HepG2 (cell line): Measurements from ENCODE around the gene TEKTIP1. TPM values are rescaled to one million over a fixed set of nuclear protein-coding genes. Genes with fewer than 3 reads are reported as not detected.

ENCODE experiments used
- BRCA1 ChIP-seq: sonication (generic); formaldehyde crosslinking; IDR thresholded peaks from 2 replicates; pipeline ENCODE4 v1.4.0; 2020; ENCODE audit warnings: missing genetic modification reagents
- CEBPG ChIP-seq: IDR thresholded peaks from 2 replicates; pipeline ENCODE4 v1.6.1; 2016
- GABPA ChIP-seq, 2 experiments: IDR thresholded peaks; 2 replicates each; pipeline ENCODE4 v1.6.1; 2011 to 2016; ENCODE audit warnings: low read depth in 2 of 2, low read length in 1 of 2, missing biosample characterization in 1 of 2, missing genetic modification characterization in 1 of 2
- MAF1 ChIP-seq: sonication (generic); formaldehyde crosslinking; IDR thresholded peaks from 2 replicates; pipeline ENCODE4 v1.5.0; 2020; ENCODE audit warnings: missing genetic modification reagents, borderline replicate concordance
- MBNL3 ChIP-seq: fragments of 250-450 bp; sonication (Bioruptor Pico); conservative IDR thresholded peaks from 2 replicates; pipeline ENCODE4 v1.8.0; 2022; ENCODE audit warnings: mild to moderate bottlenecking, inconsistent platforms
- MZF1 ChIP-seq: sonication (generic); formaldehyde crosslinking; IDR thresholded peaks from 2 replicates; pipeline ENCODE4 v1.8.1; 2023; ENCODE audit warnings: mild to moderate bottlenecking, missing genetic modification reagents, borderline replicate concordance
- RBM39 ChIP-seq: fragments of 200-400 bp; formaldehyde crosslinking; IDR thresholded peaks from one replicate; pipeline ENCODE4 v1.6.1; 2018; ENCODE audit warnings: antibody characterized with exemption, mild to moderate bottlenecking, low read depth, low read length; ENCODE audit not compliant: poor library complexity, severe bottlenecking
- ZBTB20 ChIP-seq: sonication (generic); formaldehyde crosslinking; IDR thresholded peaks from 2 replicates; pipeline ENCODE4 v1.8.1; 2023; ENCODE audit warnings: missing genetic modification reagents, low read depth, mild to moderate bottlenecking, borderline replicate concordance
- ZFP90 ChIP-seq: sonication (generic); formaldehyde crosslinking; IDR thresholded peaks from 2 replicates; pipeline ENCODE4 v1.8.0; 2022; ENCODE audit warnings: missing genetic modification reagents, mild to moderate bottlenecking, inconsistent platforms, borderline replicate concordance
- ZNF10 ChIP-seq: sonication (generic); formaldehyde crosslinking; IDR thresholded peaks from 2 replicates; pipeline ENCODE4 v1.4.0; 2020; ENCODE audit warnings: mild to moderate bottlenecking, low read depth, missing genetic modification reagents, borderline replicate concordance
- ZNF556 ChIP-seq: sonication (generic); formaldehyde crosslinking; IDR thresholded peaks from 2 replicates; pipeline ENCODE4 v1.4.0; 2020; ENCODE audit warnings: mild to moderate bottlenecking, missing genetic modification reagents, borderline replicate concordance
- ZNF7 ChIP-seq: IDR thresholded peaks from 2 replicates; pipeline ENCODE4 v1.6.1; 2016; ENCODE audit warnings: missing biosample characterization, missing genetic modification reagents
- ZNF761 ChIP-seq: sonication (generic); formaldehyde crosslinking; conservative IDR thresholded peaks from 2 replicates; pipeline ENCODE4 v1.4.0; 2020; ENCODE audit warnings: mild to moderate bottlenecking, missing genetic modification reagents
- polyA plus RNA-seq, 8 experiments: library from polyadenylated mRNA; depleted of rRNA in 3 of 8; stranded (reverse) in 7 of 8; unstranded in 1 of 8; fragments of >200 nt; fragmentation: Illumina TruSeq in 4 of 8; extraction: Trizol in 4 of 8; gene quantifications; 2 replicates each; pipeline versions ENCODE4 v1.2.1 to v1.2.3, GENCODE V29; 2011 to 2016; ENCODE audit warnings: low read depth in 4 of 8, missing spikeins in 1 of 8, mixed read lengths in 1 of 8; ENCODE audit not compliant: insufficient read depth in 1 of 8
- total RNA-seq, 5 experiments: library from RNA; depleted of rRNA; stranded (reverse); fragments of >200 nt; fragmentation: Illumina TruSeq; extraction: Trizol; gene quantifications; 2 replicates each; pipeline ENCODE4 v1.2.3, GENCODE V29; 2016; ENCODE audit warnings: low read depth in 1 of 5
- TF ChIP-seq, protein P1 (sequence below): sonication (generic); formaldehyde crosslinking; IDR thresholded peaks from 2 replicates; pipeline ENCODE4 v1.4.0; 2020; ENCODE audit warnings: missing genetic modification reagents; ENCODE audit errors: not compliant biosample characterization
- TF ChIP-seq, protein P2 (sequence below): sonication (generic); formaldehyde crosslinking; IDR thresholded peaks from 2 replicates; pipeline ENCODE4 v1.8.0; 2022; ENCODE audit warnings: mild to moderate bottlenecking, missing genetic modification reagents, borderline replicate concordance
- TF ChIP-seq, protein P3 (sequence below): sonication (generic); formaldehyde crosslinking; IDR thresholded peaks from 2 replicates; pipeline ENCODE4 v1.8.0; 2022; ENCODE audit warnings: missing genetic modification reagents, low read depth, mild to moderate bottlenecking, borderline replicate concordance
- TF ChIP-seq, protein P4 (sequence below): IDR thresholded peaks from 2 replicates; pipeline ENCODE4 v1.4.0; 2020; ENCODE audit warnings: mild to moderate bottlenecking, missing genetic modification reagents
- TF ChIP-seq, protein P5 (sequence below): sonication (generic); formaldehyde crosslinking; IDR thresholded peaks from 2 replicates; pipeline ENCODE4 v1.9.0; 2021; ENCODE audit warnings: missing genetic modification reagents, borderline replicate concordance

The TEKTIP1 gene
- total and polyA plus RNA-seq, 2 of the 13 experiments (the other 11 are each of a cell fraction or from before 2014, with no cell fraction given): not detected

DNA sequence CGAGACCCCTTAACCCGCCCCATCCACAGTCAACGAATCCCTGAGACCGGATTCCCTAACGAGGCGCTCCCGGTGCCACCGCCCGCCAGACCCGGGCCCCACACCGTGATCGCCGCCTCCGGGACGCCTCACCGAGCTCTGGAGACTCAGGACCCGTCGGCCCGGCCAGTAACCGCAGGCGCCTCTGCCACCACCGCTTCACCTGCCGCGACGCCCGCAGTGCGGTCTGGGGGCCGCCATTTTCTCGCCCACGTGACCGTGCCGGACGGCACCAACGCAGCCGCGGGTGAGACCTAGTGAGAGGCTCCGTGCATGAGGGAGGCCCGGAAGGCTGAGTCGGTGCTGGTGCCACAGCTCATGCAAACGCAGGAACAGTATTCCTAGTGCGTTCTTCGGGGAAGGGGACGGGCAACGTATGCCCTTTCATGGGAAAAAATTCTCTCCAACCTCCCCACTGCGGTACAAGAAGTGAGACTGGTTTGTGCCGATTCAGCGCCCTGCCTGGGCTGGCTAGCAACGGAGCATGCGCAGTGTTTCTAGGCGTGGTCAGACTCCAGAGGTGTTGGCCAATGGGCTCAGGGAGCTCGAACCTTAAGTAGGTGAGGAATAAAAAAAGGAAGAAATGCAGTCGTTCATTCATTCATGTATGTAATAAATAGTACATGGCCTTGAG is 38.4 kb upstream of the TEKTIP1 start, which contains the start of gene DOHH (continued):
- peak; percentile 49 for TF ChIP-seq RBM39
- no peak for TF ChIP-seq ZNF10
- TF ChIP-seq ZFP90 (CRISPR knock-in tag): no peak; the same call in 1 of the 2 replicates
- 0 out of 2 replicates have a peak, but pooled peaks have one; percentile 40 for TF ChIP-seq ZNF761 (CRISPR knock-in tag)
- TF ChIP-seq ZNF556 (CRISPR knock-in tag): 0 out of 2 replicates have a peak, but pooled peaks have one; percentile 42
- TF ChIP-seq MZF1 (CRISPR knock-in tag): no peak
- TF ChIP-seq CEBPG (CRISPR knock-in tag): peak; percentile 60
- TF ChIP-seq MAF1 (CRISPR knock-in tag): no peak; the same call in 1 of the 2 replicates
- TF ChIP-seq ZNF7: no peak
- TF ChIP-seq, protein P1, sequence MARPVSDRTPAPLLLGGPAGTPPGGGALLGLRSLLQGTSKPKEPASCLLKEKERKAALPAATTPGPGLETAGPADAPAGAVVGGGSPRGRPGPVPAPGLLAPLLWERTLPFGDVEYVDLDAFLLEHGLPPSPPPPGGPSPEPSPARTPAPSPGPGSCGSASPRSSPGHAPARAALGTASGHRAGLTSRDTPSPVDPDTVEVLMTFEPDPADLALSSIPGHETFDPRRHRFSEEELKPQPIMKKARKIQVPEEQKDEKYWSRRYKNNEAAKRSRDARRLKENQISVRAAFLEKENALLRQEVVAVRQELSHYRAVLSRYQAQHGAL: no peak
- no peak for TF ChIP-seq ZBTB20 (CRISPR knock-in tag)
- TF ChIP-seq, protein P2, sequence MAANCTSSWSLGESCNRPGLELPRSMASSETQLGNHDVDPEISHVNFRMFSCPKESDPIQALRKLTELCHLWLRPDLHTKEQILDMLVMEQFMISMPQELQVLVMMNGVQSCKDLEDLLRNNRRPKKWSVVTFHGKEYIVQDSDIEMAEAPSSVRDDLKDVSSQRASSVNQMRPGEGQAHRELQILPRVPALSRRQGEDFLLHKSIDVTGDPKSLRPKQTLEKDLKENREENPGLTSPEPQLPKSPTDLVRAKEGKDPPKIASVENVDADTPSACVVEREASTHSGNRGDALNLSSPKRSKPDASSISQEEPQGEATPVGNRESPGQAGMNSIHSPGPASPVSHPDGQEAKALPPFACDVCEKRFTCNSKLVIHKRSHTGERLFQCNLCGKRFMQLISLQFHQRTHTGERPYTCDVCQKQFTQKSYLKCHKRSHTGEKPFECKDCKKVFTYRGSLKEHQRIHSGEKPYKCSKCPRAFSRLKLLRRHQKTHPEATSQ: no peak
- TF ChIP-seq, protein P3, sequence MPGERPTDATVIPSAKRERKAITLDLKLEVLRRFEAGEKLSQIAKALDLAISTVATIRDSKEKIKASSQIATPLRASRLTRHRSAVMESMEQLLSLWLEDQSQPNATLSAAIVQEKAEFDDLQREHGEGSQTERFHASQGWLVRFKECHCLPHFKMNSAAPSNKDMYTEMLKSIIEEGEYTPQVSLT (CRISPR knock-in tag): no peak
- TF ChIP-seq, protein P4, sequence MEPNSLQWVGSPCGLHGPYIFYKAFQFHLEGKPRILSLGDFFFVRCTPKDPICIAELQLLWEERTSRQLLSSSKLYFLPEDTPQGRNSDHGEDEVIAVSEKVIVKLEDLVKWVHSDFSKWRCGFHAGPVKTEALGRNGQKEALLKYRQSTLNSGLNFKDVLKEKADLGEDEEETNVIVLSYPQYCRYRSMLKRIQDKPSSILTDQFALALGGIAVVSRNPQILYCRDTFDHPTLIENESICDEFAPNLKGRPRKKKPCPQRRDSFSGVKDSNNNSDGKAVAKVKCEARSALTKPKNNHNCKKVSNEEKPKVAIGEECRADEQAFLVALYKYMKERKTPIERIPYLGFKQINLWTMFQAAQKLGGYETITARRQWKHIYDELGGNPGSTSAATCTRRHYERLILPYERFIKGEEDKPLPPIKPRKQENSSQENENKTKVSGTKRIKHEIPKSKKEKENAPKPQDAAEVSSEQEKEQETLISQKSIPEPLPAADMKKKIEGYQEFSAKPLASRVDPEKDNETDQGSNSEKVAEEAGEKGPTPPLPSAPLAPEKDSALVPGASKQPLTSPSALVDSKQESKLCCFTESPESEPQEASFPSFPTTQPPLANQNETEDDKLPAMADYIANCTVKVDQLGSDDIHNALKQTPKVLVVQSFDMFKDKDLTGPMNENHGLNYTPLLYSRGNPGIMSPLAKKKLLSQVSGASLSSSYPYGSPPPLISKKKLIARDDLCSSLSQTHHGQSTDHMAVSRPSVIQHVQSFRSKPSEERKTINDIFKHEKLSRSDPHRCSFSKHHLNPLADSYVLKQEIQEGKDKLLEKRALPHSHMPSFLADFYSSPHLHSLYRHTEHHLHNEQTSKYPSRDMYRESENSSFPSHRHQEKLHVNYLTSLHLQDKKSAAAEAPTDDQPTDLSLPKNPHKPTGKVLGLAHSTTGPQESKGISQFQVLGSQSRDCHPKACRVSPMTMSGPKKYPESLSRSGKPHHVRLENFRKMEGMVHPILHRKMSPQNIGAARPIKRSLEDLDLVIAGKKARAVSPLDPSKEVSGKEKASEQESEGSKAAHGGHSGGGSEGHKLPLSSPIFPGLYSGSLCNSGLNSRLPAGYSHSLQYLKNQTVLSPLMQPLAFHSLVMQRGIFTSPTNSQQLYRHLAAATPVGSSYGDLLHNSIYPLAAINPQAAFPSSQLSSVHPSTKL (CRISPR knock-in tag): no peak; the same call in 1 of the 2 replicates
- no peak for TF ChIP-seq BRCA1 (CRISPR knock-in tag)
- TF ChIP-seq MBNL3 (CRISPR knock-in tag): no peak
- TF ChIP-seq, protein P5, sequence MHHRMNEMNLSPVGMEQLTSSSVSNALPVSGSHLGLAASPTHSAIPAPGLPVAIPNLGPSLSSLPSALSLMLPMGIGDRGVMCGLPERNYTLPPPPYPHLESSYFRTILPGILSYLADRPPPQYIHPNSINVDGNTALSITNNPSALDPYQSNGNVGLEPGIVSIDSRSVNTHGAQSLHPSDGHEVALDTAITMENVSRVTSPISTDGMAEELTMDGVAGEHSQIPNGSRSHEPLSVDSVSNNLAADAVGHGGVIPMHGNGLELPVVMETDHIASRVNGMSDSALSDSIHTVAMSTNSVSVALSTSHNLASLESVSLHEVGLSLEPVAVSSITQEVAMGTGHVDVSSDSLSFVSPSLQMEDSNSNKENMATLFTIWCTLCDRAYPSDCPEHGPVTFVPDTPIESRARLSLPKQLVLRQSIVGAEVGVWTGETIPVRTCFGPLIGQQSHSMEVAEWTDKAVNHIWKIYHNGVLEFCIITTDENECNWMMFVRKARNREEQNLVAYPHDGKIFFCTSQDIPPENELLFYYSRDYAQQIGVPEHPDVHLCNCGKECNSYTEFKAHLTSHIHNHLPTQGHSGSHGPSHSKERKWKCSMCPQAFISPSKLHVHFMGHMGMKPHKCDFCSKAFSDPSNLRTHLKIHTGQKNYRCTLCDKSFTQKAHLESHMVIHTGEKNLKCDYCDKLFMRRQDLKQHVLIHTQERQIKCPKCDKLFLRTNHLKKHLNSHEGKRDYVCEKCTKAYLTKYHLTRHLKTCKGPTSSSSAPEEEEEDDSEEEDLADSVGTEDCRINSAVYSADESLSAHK: no peak
- TF ChIP-seq GABPA (IDR thresholded peaks at IDR 0.05; ENCODE audit: low read depth, low read length): no peak
- TF ChIP-seq GABPA (CRISPR knock-in tag; IDR thresholded peaks at IDR 0.05; ENCODE audit: low read depth): peak; percentile 37; the same call in 1 of the 2 replicates
